ENCODE data around the gene MAP4.

DNA sequence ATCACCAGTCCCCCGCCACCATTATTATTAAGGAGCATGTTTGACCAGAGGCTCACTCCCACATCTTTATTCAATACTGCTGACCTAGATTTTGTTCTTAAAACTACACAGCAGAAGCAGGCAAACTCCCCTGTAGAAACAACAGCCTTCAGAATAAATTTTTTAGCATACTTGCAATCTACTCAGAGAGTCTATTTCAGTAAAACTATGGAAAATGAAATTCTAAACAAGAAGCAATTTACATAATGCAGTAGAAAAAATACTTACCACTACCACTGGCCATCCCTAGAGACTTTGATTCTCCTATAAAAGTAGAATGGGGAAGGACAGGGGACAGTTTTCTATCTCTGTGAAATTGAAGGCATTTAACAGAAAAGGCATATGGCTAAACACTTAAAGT lies 76.0 kb downstream of the MAP4 start:
- no peak for TF ChIP-seq POLR2AphosphoS5 (IDR thresholded peaks at IDR 0.05)
- TF ChIP-seq, protein P1, sequence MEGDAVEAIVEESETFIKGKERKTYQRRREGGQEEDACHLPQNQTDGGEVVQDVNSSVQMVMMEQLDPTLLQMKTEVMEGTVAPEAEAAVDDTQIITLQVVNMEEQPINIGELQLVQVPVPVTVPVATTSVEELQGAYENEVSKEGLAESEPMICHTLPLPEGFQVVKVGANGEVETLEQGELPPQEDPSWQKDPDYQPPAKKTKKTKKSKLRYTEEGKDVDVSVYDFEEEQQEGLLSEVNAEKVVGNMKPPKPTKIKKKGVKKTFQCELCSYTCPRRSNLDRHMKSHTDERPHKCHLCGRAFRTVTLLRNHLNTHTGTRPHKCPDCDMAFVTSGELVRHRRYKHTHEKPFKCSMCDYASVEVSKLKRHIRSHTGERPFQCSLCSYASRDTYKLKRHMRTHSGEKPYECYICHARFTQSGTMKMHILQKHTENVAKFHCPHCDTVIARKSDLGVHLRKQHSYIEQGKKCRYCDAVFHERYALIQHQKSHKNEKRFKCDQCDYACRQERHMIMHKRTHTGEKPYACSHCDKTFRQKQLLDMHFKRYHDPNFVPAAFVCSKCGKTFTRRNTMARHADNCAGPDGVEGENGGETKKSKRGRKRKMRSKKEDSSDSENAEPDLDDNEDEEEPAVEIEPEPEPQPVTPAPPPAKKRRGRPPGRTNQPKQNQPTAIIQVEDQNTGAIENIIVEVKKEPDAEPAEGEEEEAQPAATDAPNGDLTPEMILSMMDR (IDR thresholded peaks at IDR 0.05): no peak

All from esophagus muscularis mucosa (tissue), 3 donors.